COR-L47 (cell line): ENCODE results near the gene MAP2K5.
A peak's percentile ranks its signal among the peaks of the same experiment; 100 is the strongest.

Experiments
- DNase-seq: peaks from one replicate; lab custom pipeline; 2025; lab: John Stamatoyannopoulos, UW

The MAP2K5 gene

GRCh38 chr15:67806536-67806935 lies 264.0 kb downstream of the MAP2K5 start:
- DNase-seq, result no peak

- DNase-seq, result no peak
These were observed 264.6 kb downstream of the MAP2K5 start for GRCh38 chr15:67807141-67807540.

GRCh38 chr15:67807836-67808235 lies 265.3 kb downstream of the MAP2K5 start:
- no peak for DNase-seq

- no peak for DNase-seq
These were observed 266.3 kb downstream of the MAP2K5 start for GRCh38 chr15:67808821-67809220.

- DNase-seq, result no peak
These were observed 266.9 kb downstream of the MAP2K5 start for GRCh38 chr15:67809441-67809840.

GRCh38 chr15:67809866-67810265 lies 267.4 kb downstream of the MAP2K5 start:
- DNase-seq, result no peak

- no peak for DNase-seq
These were observed 269.7 kb downstream of the MAP2K5 start for GRCh38 chr15:67812241-67812644.

GRCh38 chr15:67813104-67813634 lies 270.7 kb downstream of the MAP2K5 start:
- DNase-seq, result no peak

GRCh38 chr15:67815036-67815592 lies 272.6 kb downstream of the MAP2K5 start:
- no peak for DNase-seq

GRCh38 chr15:67816668-67817067 lies 274.2 kb downstream of the MAP2K5 start:
- DNase-seq, result no peak

GRCh38 chr15:67818464-67818863 lies 276.0 kb downstream of the MAP2K5 start:
- no peak for DNase-seq

- DNase-seq, result no peak
These were observed 277.1 kb downstream of the MAP2K5 start for GRCh38 chr15:67819636-67820035.

- no peak for DNase-seq
These were observed 277.9 kb downstream of the MAP2K5 start for GRCh38 chr15:67820122-67820991.

- no peak for DNase-seq
These were observed 278.7 kb downstream of the MAP2K5 start for GRCh38 chr15:67820992-67821783.

- no peak for DNase-seq
These were observed 279.4 kb downstream of the MAP2K5 start for GRCh38 chr15:67821784-67822440.

- no peak for DNase-seq
These were observed 280.2 kb downstream of the MAP2K5 start for GRCh38 chr15:67822537-67823313.

- DNase-seq, result peak; percentile 45
These were observed 281.1 kb downstream of the MAP2K5 start for GRCh38 chr15:67823314-67824196.

GRCh38 chr15:67824197-67824968 lies 281.9 kb downstream of the MAP2K5 start:
- DNase-seq, result no peak
